Uterus (tissue), 2 donors: ENCODE measurements around the gene C17orf113.

Source experiments
- CTCF ChIP-seq, 4 experiments: fragments of 200-600 bp in 2 of 4; fragments of 450-650 bp in 2 of 4; sonication (generic) in 2 of 4; IDR thresholded peaks; one replicate each; pipeline ENCODE4 v1.5.1; 2016 to 2019; ENCODE audit warnings: antibody characterized with exemption in 4 of 4, mild to moderate bottlenecking in 2 of 4, moderate library complexity in 1 of 4
- POLR2A ChIP-seq, 2 donors: fragments of 450-650 bp; IDR thresholded peaks; one replicate each; pipeline ENCODE4 v1.6.1; 2016; ENCODE audit warnings: antibody characterized with exemption in 2 of 2, mild to moderate bottlenecking in 1 of 2, moderate library complexity in 1 of 2

GRCh38 chr17:41988418-41988817 lies 62.0 kb downstream of the C17orf113 start:
- TF ChIP-seq CTCF (IDR thresholded peaks at IDR 0.05) (no peak), POLR2A (IDR thresholded peaks at IDR 0.05) (no peak)
